ENCODE data around the gene RGCC.

DNA sequence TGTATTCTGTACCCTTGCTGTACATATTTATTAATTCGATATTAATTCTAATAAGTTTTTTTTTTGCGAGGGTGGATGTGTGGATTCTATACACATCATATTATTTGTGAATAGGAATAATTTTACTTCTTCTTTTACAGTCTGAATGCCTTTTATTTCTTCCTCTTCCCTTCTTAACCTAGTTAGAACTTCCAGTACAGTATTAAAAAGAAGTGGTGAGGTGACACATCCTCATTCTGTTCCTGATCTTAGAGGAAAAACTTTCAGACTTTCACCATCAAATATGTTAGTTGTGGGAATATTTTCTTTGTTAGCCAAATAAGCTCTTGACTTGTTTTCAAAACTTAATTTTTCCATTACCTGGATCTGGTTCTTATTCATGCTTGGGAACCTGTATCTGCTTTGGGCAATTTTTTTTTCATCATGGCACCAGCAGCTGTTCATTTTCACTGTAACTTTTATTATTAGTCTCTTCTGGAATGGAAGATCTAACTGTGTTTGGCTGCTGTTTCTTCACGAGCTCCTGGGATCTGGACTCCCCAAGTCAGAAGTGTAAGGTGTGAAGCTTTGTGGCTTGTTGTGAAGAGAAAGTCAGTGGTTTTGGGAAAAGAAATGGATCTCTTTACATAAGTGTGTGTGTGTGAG lies 33.1 kb downstream of the RGCC start:
- TF ChIP-seq, protein P1, sequence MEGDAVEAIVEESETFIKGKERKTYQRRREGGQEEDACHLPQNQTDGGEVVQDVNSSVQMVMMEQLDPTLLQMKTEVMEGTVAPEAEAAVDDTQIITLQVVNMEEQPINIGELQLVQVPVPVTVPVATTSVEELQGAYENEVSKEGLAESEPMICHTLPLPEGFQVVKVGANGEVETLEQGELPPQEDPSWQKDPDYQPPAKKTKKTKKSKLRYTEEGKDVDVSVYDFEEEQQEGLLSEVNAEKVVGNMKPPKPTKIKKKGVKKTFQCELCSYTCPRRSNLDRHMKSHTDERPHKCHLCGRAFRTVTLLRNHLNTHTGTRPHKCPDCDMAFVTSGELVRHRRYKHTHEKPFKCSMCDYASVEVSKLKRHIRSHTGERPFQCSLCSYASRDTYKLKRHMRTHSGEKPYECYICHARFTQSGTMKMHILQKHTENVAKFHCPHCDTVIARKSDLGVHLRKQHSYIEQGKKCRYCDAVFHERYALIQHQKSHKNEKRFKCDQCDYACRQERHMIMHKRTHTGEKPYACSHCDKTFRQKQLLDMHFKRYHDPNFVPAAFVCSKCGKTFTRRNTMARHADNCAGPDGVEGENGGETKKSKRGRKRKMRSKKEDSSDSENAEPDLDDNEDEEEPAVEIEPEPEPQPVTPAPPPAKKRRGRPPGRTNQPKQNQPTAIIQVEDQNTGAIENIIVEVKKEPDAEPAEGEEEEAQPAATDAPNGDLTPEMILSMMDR (IDR thresholded peaks at IDR 0.05), result no peak
- TF ChIP-seq YY1 (IDR thresholded peaks at IDR 0.05; ENCODE audit: low read depth) (no peak), FOXM1 (IDR thresholded peaks at IDR 0.05; ENCODE audit: low read depth) (no peak), TCF12 (IDR thresholded peaks at IDR 0.05) (no peak), RFX5 (IDR thresholded peaks at IDR 0.05; ENCODE audit: low read length) (no peak), GABPA (IDR thresholded peaks at IDR 0.05; ENCODE audit: low read depth) (no peak), TAF1 (IDR thresholded peaks at IDR 0.05; ENCODE audit: borderline replicate concordance, low read depth, low read length) (no peak), POLR2AphosphoS5 (IDR thresholded peaks at IDR 0.05; ENCODE audit: low read depth, low read length) (no peak), JUND (IDR thresholded peaks at IDR 0.05) (no peak), CHD2 (IDR thresholded peaks at IDR 0.05; ENCODE audit: low read length, partially characterized antibody) (no peak), EP300 (IDR thresholded peaks at IDR 0.05; ENCODE audit: borderline replicate concordance in 1 of 2, low read depth in 1 of 2, low read length in 1 of 2) (no peak)
- TF ChIP-seq, protein P2, sequence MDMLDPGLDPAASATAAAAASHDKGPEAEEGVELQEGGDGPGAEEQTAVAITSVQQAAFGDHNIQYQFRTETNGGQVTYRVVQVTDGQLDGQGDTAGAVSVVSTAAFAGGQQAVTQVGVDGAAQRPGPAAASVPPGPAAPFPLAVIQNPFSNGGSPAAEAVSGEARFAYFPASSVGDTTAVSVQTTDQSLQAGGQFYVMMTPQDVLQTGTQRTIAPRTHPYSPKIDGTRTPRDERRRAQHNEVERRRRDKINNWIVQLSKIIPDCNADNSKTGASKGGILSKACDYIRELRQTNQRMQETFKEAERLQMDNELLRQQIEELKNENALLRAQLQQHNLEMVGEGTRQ (IDR thresholded peaks at IDR 0.05; ENCODE audit: borderline replicate concordance, low read depth, low read length), result no peak
- TF ChIP-seq, protein P3, sequence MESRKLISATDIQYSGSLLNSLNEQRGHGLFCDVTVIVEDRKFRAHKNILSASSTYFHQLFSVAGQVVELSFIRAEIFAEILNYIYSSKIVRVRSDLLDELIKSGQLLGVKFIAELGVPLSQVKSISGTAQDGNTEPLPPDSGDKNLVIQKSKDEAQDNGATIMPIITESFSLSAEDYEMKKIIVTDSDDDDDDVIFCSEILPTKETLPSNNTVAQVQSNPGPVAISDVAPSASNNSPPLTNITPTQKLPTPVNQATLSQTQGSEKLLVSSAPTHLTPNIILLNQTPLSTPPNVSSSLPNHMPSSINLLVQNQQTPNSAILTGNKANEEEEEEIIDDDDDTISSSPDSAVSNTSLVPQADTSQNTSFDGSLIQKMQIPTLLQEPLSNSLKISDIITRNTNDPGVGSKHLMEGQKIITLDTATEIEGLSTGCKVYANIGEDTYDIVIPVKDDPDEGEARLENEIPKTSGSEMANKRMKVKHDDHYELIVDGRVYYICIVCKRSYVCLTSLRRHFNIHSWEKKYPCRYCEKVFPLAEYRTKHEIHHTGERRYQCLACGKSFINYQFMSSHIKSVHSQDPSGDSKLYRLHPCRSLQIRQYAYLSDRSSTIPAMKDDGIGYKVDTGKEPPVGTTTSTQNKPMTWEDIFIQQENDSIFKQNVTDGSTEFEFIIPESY (IDR thresholded peaks at IDR 0.05; ENCODE audit: borderline replicate concordance, low read depth), result no peak
